PC-3 (cell line): ENCODE data around the gene TPM4. TPM values are rescaled to one million over a fixed set of nuclear protein-coding genes. Genes with fewer than 3 reads are reported as not detected.
A peak's percentile ranks its signal among the peaks of the same experiment; 100 is the strongest.

ENCODE experiments used
- ATAC-seq: fragments of 200-7000 bp; cut with Tn5 transposase; 2 replicates; pipeline ENCODE4 v1.9.1; 2020; ENCODE audit warnings: mild to moderate bottlenecking, moderate library complexity
- BruUV-seq: library from RNA; stranded (reverse); fragments of 400-500 nt; replicated peaks from 2 replicates; lab custom pipeline; 2021; lab: Mats Ljungman, UMichigan
- CTCF ChIA-PET: fragments of 300-600 bp; sonication (Branson Sonifier 250); formaldehyde crosslinking; loops from one replicate; lab custom pipeline; 2022; ENCODE audit warnings: antibody characterized with exemption; lab: Charles Lee
- POLR2A ChIA-PET: fragments of 300-600 bp; sonication (Branson Sonifier 250); formaldehyde crosslinking; loops from one replicate; lab custom pipeline; 2022; ENCODE audit warnings: antibody characterized with exemption; ENCODE audit not compliant: unreplicated experiment; lab: Charles Lee
- DNase-seq: peaks from one replicate; pipeline ENCODE4 v3.0.0-alpha.2; 2015
- H2AFZ ChIP-seq: fragments of 300-600 bp; sonication (generic); 2 replicates; pipeline ENCODE4 v1.6.0; 2016; ENCODE audit warnings: antibody characterized with exemption, low read length
- H3F3A ChIP-seq: fragments of 300-600 bp; sonication (generic); one replicate; pipeline ENCODE4 v1.6.0; 2017; ENCODE audit warnings: antibody characterized with exemption, low read length, control low read depth, mild to moderate bottlenecking; ENCODE audit not compliant: unreplicated experiment
- H3K27ac ChIP-seq: fragments of 300-600 bp; sonication (generic); 2 replicates; pipeline ENCODE4 v1.5.1; 2016; ENCODE audit warnings: mild to moderate bottlenecking, low read length
- H3K27me3 ChIP-seq: fragments of 300-600 bp; sonication (generic); 2 replicates; pipeline ENCODE4 v1.6.1; 2016; ENCODE audit warnings: low read length, mixed read lengths
- H3K36me3 ChIP-seq: fragments of 300-600 bp; sonication (generic); 2 replicates; pipeline ENCODE4 v1.6.1; 2016; ENCODE audit warnings: low read depth, mixed run types, low read length, mixed read lengths
- H3K4me1 ChIP-seq: fragments of 300-600 bp; sonication (generic); 2 replicates; pipeline ENCODE4 v1.5.1; 2016; ENCODE audit warnings: low read length; ENCODE audit not compliant: insufficient read depth
- H3K4me2 ChIP-seq: fragments of 300-600 bp; sonication (generic); 2 replicates; pipeline ENCODE4 v1.6.0; 2016; ENCODE audit warnings: low read length
- H3K4me3 ChIP-seq: fragments of 300-600 bp; sonication (generic); 2 replicates; pipeline ENCODE4 v1.5.1; 2016; ENCODE audit warnings: mild to moderate bottlenecking, low read length, mixed read lengths
- H3K79me2 ChIP-seq: fragments of 300-600 bp; sonication (generic); 2 replicates; pipeline ENCODE4 v1.6.1; 2017; ENCODE audit warnings: low read length, mixed read lengths
- H3K9ac ChIP-seq: fragments of 300-600 bp; sonication (generic); 2 replicates; pipeline ENCODE4 v1.6.0; 2016; ENCODE audit warnings: mild to moderate bottlenecking, low read length
- H3K9me2 ChIP-seq: fragments of 300-600 bp; sonication (generic); replicated peaks from 2 replicates; pipeline ENCODE4 v1.6.1; 2016; ENCODE audit warnings: mixed run types, low read length, mixed read lengths
- H3K9me3 ChIP-seq: fragments of 300-600 bp; sonication (generic); 2 replicates; pipeline ENCODE4 v1.6.1; 2016; ENCODE audit warnings: low read length, mixed read lengths
- H4K20me1 ChIP-seq: fragments of 300-600 bp; sonication (generic); 2 replicates; pipeline ENCODE4 v1.6.1; 2016; ENCODE audit warnings: low read length, mixed read lengths
- CTCF ChIP-seq: fragments of 300-600 bp; sonication (generic); conservative IDR thresholded peaks from 2 replicates; pipeline ENCODE4 v1.5.1; 2017; ENCODE audit warnings: antibody characterized with exemption, low read depth, mild to moderate bottlenecking, low read length
- EZH2 ChIP-seq: fragments of 300-600 bp; sonication (generic); IDR thresholded peaks from one replicate; pipeline ENCODE4 v1.6.1; 2017; ENCODE audit warnings: antibody characterized with exemption, mild to moderate bottlenecking, low read length; ENCODE audit not compliant: unreplicated experiment
- intact Hi-C: fragments of 100-400 bp; cut with micrococcal nuclease; formaldehyde crosslinking; loops from 2 replicates; pipeline ENCODE4 v1.9.0; 2023
- total RNA-seq: library from RNA; depleted of rRNA; stranded (reverse); fragments of >200 nt; gene quantifications from 2 replicates; pipeline ENCODE4 v1.2.3, GENCODE V29; 2014

Gene TPM4
- total RNA-seq, 1 experiment from 2014 or later: 135 TPM

GRCh38 chr19:16064209-16064889 lies 11.9 kb upstream of the TPM4 start:
- BruUV-seq: no TSS peak
- H3K36me3 ChIP-seq: peaks cover 3% of the 10 kb centered on the region; the same call in 1 of the 2 replicates
- intact Hi-C loops: no loop called here
- ChIA-PET POLR2A (no interaction called here), CTCF (interaction anchor here (0.6 kb wide), 1 partner anchor 236 kb away, joined by 3 read pairs; no protein-coding TSS in a partner anchor)
- peaks cover 10% of the 10 kb centered on the region for H3K4me1 ChIP-seq
- H2AFZ ChIP-seq: no peak overlapping the region
- H3K9me2 ChIP-seq: no peaks in the 10 kb centered on the region
- no peak overlapping the region for H3K4me2 ChIP-seq
- H3K27me3 ChIP-seq: no peaks in the 10 kb centered on the region
- H3K79me2 ChIP-seq: peaks cover 27% of the 10 kb centered on the region
- H3K27ac ChIP-seq: no peak overlapping the region
- no peak for TF ChIP-seq CTCF
- H3K9me3 ChIP-seq: 0 out of 2 replicates have a peak, but pooled peaks cover 3% of the 10 kb centered on the region
- H3K4me3 ChIP-seq: no peak overlapping the region
- DNase-seq (no peak), ATAC-seq (no peak)
- H3F3A ChIP-seq: peaks cover 7% of the 10 kb centered on the region
- H4K20me1 ChIP-seq: peaks cover 7% of the 10 kb centered on the region; the same call in 1 of the 2 replicates
- H3K9ac ChIP-seq: no peak overlapping the region

- H4K20me1 ChIP-seq: peaks cover 7% of the 10 kb centered on the region; the same call in 1 of the 2 replicates
- peak overlapping the region; percentile 98 for H3K27ac ChIP-seq
- H3K4me3 ChIP-seq: peak overlapping the region; percentile 100
- H3K9ac ChIP-seq: peak overlapping the region; percentile 98
- no peaks in the 10 kb centered on the region for H3K27me3 ChIP-seq
- H3K79me2 ChIP-seq: peaks cover 47% of the 10 kb centered on the region
- ATAC-seq (peak; percentile 2), DNase-seq (peak; percentile 80)
- H3K9me2 ChIP-seq: no peaks in the 10 kb centered on the region
- TF ChIP-seq CTCF (peak; percentile 65), EZH2 (no peak)
- BruUV-seq: no TSS peak
- H3K9me3 ChIP-seq: no peaks in the 10 kb centered on the region
- intact Hi-C loops: loop anchor here (1.0 kb wide), 3 partner anchors 25 to 119 kb away; partner anchors contain the start of genes FAM32A and RAB8A
- ChIA-PET CTCF (interaction anchor here (1.1 kb wide), 1 partner anchor 119 kb away, joined by 5 read pairs; the partner anchor contains the start of gene FAM32A), POLR2A (interaction anchor here (0.5 to 1.1 kb wide), 4 partner anchors 12 to 965 kb away, joined by 3 to 8 read pairs (median 4); no protein-coding TSS in a partner anchor)
- peak overlapping the region; percentile 86 for H3K4me2 ChIP-seq
- peaks cover 30% of the 10 kb centered on the region for H3K4me1 ChIP-seq
- peaks cover 8% of the 10 kb centered on the region for H3K36me3 ChIP-seq
- H3F3A ChIP-seq: peaks cover 7% of the 10 kb centered on the region
- peak overlapping the region; percentile 55 for H2AFZ ChIP-seq
Observed at GRCh38 chr19:16066611-16067104, 9.6 kb upstream of the TPM4 start.
